Upper lobe of left lung (tissue), 4 donors: Measurements from ENCODE around the gene KYAT1.

Source experiments
- EP300 ChIP-seq, 4 donors: sonication (generic); formaldehyde crosslinking; IDR thresholded peaks; one replicate each; pipeline ENCODE4 v1.5.1; 2017; ENCODE audit warnings: antibody characterized with exemption in 4 of 4, control low read depth in 2 of 4
- TF ChIP-seq, protein P1 (sequence below), 6 experiments: fragments of 450-650 bp in 4 of 6; fragments of 200-600 bp in 2 of 6; sonication (generic) in 2 of 6; IDR thresholded peaks; one replicate each; pipeline ENCODE4 v1.5.1; 2016 to 2019; ENCODE audit warnings: antibody characterized with exemption in 6 of 6

GRCh38 chr9:128840524-128840923 lies 41.2 kb downstream of the KYAT1 start:
- TF ChIP-seq, protein P1, sequence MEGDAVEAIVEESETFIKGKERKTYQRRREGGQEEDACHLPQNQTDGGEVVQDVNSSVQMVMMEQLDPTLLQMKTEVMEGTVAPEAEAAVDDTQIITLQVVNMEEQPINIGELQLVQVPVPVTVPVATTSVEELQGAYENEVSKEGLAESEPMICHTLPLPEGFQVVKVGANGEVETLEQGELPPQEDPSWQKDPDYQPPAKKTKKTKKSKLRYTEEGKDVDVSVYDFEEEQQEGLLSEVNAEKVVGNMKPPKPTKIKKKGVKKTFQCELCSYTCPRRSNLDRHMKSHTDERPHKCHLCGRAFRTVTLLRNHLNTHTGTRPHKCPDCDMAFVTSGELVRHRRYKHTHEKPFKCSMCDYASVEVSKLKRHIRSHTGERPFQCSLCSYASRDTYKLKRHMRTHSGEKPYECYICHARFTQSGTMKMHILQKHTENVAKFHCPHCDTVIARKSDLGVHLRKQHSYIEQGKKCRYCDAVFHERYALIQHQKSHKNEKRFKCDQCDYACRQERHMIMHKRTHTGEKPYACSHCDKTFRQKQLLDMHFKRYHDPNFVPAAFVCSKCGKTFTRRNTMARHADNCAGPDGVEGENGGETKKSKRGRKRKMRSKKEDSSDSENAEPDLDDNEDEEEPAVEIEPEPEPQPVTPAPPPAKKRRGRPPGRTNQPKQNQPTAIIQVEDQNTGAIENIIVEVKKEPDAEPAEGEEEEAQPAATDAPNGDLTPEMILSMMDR (IDR thresholded peaks at IDR 0.05) = no peak
- no peak for TF ChIP-seq EP300 (IDR thresholded peaks at IDR 0.05)
